GM12892 (cell line): Measurements from ENCODE around the gene GRK6.

Experiments used
- POLR2A ChIP-seq: IDR thresholded peaks from 2 replicates; pipeline ENCODE4 v1.6.1; 2011; ENCODE audit warnings: low read depth, low read length, control low read depth
- POLR2AphosphoS5 ChIP-seq: IDR thresholded peaks from 2 replicates; pipeline ENCODE4 v1.6.1; 2011; ENCODE audit warnings: low read depth, low read length, control low read depth

- TF ChIP-seq POLR2A: peak; percentile 63; the same call in 1 of the 2 replicates
- peak; percentile 83 for TF ChIP-seq POLR2AphosphoS5
Observed at GRCh38 chr5:177431317-177432142, 5.1 kb downstream of the GRK6 start.
